ENCODE measurements around the gene TKTL2. TPM values are rescaled to one million over a fixed set of nuclear protein-coding genes. Genes with fewer than 3 reads are reported as not detected.

TKTL2 gene
- not detected in 2 replicates for total RNA-seq (2014; rRNA removed; shearing (Covaris generic))
- not detected in 2 replicates for total RNA-seq (2022)
- not detected for Bru-seq, nascent RNA
- BruChase-seq, experiment 1, labeled RNA remaining after a 6-hour chase = percentile 17 among the genes with signal in this experiment
- percentile 9 among the genes with signal in this experiment for BruChase-seq, experiment 2, labeled RNA remaining after a 2-hour chase
- long read RNA-seq = 0 reads

GRCh38 chr4:163473576-163473975 is at the start of gene TKTL2:
Gene TKTL2, minus strand, starts transcription at chr4:163473754. Its CDS starts 20 bp downstream, at chr4:163473734.
- H3K79me2 ChIP-seq (ENCODE audit: insufficient read depth, low read depth, low read length) = no peaks in the 10 kb centered on the region
- intact Hi-C loops (cut with micrococcal nuclease; ENCODE audit: unreplicated experiment) = no loop called here
- no peaks in the 10 kb centered on the region for H3K9me2 ChIP-seq (ENCODE audit: insufficient read depth, low read length)
- no peak for DNase-seq (ENCODE audit: low spot score)
- no peaks in the 10 kb centered on the region for H4K20me1 ChIP-seq (ENCODE audit: insufficient read depth, low read length)
- ChIA-PET CTCF (ENCODE audit: unreplicated experiment) (no interaction called here), POLR2A (interaction anchor here (0.7 kb wide), 1 partner anchor 561 kb away, joined by 3 read pairs; no protein-coding TSS in a partner anchor)
- H3K4me2 ChIP-seq (ENCODE audit: low read length) = no peak within 1 kb of the TSS
- H3K36me3 ChIP-seq (ENCODE audit: insufficient read depth, low read length) = no peaks in the 10 kb centered on the region
- no peak within 1 kb of the TSS for H3K27ac ChIP-seq (ENCODE audit: low read depth, low read length, poor library complexity, severe bottlenecking)
- H2AFZ ChIP-seq (ENCODE audit: low read length) = no peak within 1 kb of the TSS
- BruUV-seq (replicated peaks) = no TSS peak
- no peaks in the 10 kb centered on the region for H3K4me1 ChIP-seq (ENCODE audit: insufficient read depth, low read length, poor library complexity, severe bottlenecking)
- H3K9me3 ChIP-seq (ENCODE audit: low read length) = no peaks in the 10 kb centered on the region
- no peak within 1 kb of the TSS for H3K4me3 ChIP-seq (ENCODE audit: low read depth, low read length, poor library complexity, severe bottlenecking)
- TF ChIP-seq CTCF (conservative IDR thresholded peaks at IDR 0.05; ENCODE audit: low read length) = no peak
- TF ChIP-seq EZH2phosphoT487 (IDR thresholded peaks at IDR 0.05; ENCODE audit: borderline replicate concordance, low read depth, low read length) = no peak

- Histone ChIP-seq H3K9me2 (ENCODE audit: insufficient read depth, low read length) (no peaks in the 10 kb centered on the region), H3K4me3 (ENCODE audit: low read depth, low read length, poor library complexity, severe bottlenecking) (no peak overlapping the region), H3K4me2 (ENCODE audit: low read length) (no peak overlapping the region), H2AFZ (ENCODE audit: low read length) (no peak overlapping the region), H3K27ac (ENCODE audit: low read depth, low read length, poor library complexity, severe bottlenecking) (no peak overlapping the region), H3K79me2 (ENCODE audit: insufficient read depth, low read depth, low read length) (peaks cover 32% of the 10 kb centered on the region; the same call in 1 of the 2 replicates), H3K4me1 (ENCODE audit: insufficient read depth, low read length, poor library complexity, severe bottlenecking) (no peaks in the 10 kb centered on the region), H4K20me1 (ENCODE audit: insufficient read depth, low read length) (peaks cover 13% of the 10 kb centered on the region; the same call in 1 of the 2 replicates), H3K9me3 (ENCODE audit: low read length) (no peaks in the 10 kb centered on the region), H3K36me3 (ENCODE audit: insufficient read depth, low read length) (peaks cover 100% of the 10 kb centered on the region)
- TF ChIP-seq CTCF (conservative IDR thresholded peaks at IDR 0.05; ENCODE audit: low read length) (no peak), EZH2phosphoT487 (IDR thresholded peaks at IDR 0.05; ENCODE audit: borderline replicate concordance, low read depth, low read length) (no peak)
- no peak for DNase-seq (ENCODE audit: low spot score)
- CTCF ChIA-PET (ENCODE audit: unreplicated experiment) = no interaction called here
- intact Hi-C loops (cut with micrococcal nuclease; ENCODE audit: unreplicated experiment) = no loop called here
- POLR2A ChIA-PET = no interaction called here
- no TSS peak for BruUV-seq (replicated peaks)
These were observed 41.6 kb upstream of the TKTL2 start for GRCh38 chr4:163515198-163515597.

- intact Hi-C loops (cut with micrococcal nuclease; ENCODE audit: unreplicated experiment) = no loop called here
- Histone ChIP-seq H3K4me2 (ENCODE audit: low read length) (no peak overlapping the region), H3K4me3 (ENCODE audit: low read depth, low read length, poor library complexity, severe bottlenecking) (no peak overlapping the region), H2AFZ (ENCODE audit: low read length) (no peak overlapping the region), H3K27ac (ENCODE audit: low read depth, low read length, poor library complexity, severe bottlenecking) (no peak overlapping the region), H3K79me2 (ENCODE audit: insufficient read depth, low read depth, low read length) (peaks cover 94% of the 10 kb centered on the region), H4K20me1 (ENCODE audit: insufficient read depth, low read length) (peaks cover 21% of the 10 kb centered on the region; the same call in 1 of the 2 replicates), H3K36me3 (ENCODE audit: insufficient read depth, low read length) (peaks cover 95% of the 10 kb centered on the region), H3K9me2 (ENCODE audit: insufficient read depth, low read length) (no peaks in the 10 kb centered on the region), H3K9me3 (ENCODE audit: low read length) (peaks cover 17% of the 10 kb centered on the region; the same call in 1 of the 2 replicates), H3K4me1 (ENCODE audit: insufficient read depth, low read length, poor library complexity, severe bottlenecking) (peaks cover 4% of the 10 kb centered on the region)
- BruUV-seq (replicated peaks) = no TSS peak
- POLR2A ChIA-PET = interaction anchor here (0.9 to 3.0 kb wide), 9 partner anchors 8 to 26 kb away, joined by 3 to 21 read pairs (median 5); partner anchors contain the start of gene TMA16
- DNase-seq (ENCODE audit: low spot score) = no peak
- CTCF ChIA-PET (ENCODE audit: unreplicated experiment) = no interaction called here
- TF ChIP-seq CTCF (conservative IDR thresholded peaks at IDR 0.05; ENCODE audit: low read length) = no peak
- no peak for TF ChIP-seq EZH2phosphoT487 (IDR thresholded peaks at IDR 0.05; ENCODE audit: borderline replicate concordance, low read depth, low read length)
These were observed 31.8 kb upstream of the TKTL2 start for GRCh38 chr4:163505374-163505773.

Data from OCI-LY7 (cell line).